ENCODE measurements around the gene PPFIA4. TPM values are rescaled to one million over a fixed set of nuclear protein-coding genes. Genes with fewer than 3 reads are reported as not detected.
A peak's percentile ranks its signal among the peaks of the same experiment; 100 is the strongest.

The PPFIA4 gene
- total and polyA plus RNA-seq, 4 donors = 0.30 to 5.1 (median 0.95) TPM

GRCh38 chr1:203065986-203066385 lies 39.7 kb downstream of the PPFIA4 start:
- no peak overlapping the region for H3K4me3 ChIP-seq
- H3K9ac ChIP-seq (ENCODE audit: insufficient read depth in 1 of 2, low read length in 2 of 2) = no peak overlapping the region
- DNase-seq (peak in 2 of 3 donors; percentile 16 to 64), ATAC-seq (ENCODE audit: insufficient read depth, low FRiP score) (no peak)
- WGBS, 2 donors = 65 to 80% methylated on average over 2 of the region's 2 CpGs
- H3K27me3 ChIP-seq (ENCODE audit: control insufficient read depth in 3 of 3, insufficient read depth in 3 of 3, low read length in 2 of 3) = no peaks in the 10 kb centered on the region
- no peaks in the 10 kb centered on the region for H3K36me3 ChIP-seq (ENCODE audit: control insufficient read depth in 4 of 4, insufficient read depth in 4 of 4, low read length in 4 of 4)
- H3K4me1 ChIP-seq (ENCODE audit: control insufficient read depth in 5 of 5, insufficient read depth in 5 of 5, low read length in 5 of 5) = peaks cover 0 to 27% (median 9%) of the 10 kb centered on the region in 5 donors
- no peak overlapping the region for H3K27ac ChIP-seq (ENCODE audit: low read depth in 1 of 2, low read length in 1 of 2)
- TF ChIP-seq CTCF (IDR thresholded peaks at IDR 0.05; ENCODE audit: control extremely low read depth, extremely low read depth) = no peak
- no peaks in the 10 kb centered on the region for H3K9me3 ChIP-seq (ENCODE audit: control insufficient read depth in 4 of 4, insufficient read depth in 3 of 4, low read length in 3 of 4)

- no peak for DNase-seq
- Histone ChIP-seq H3K4me3 (no peak overlapping the region), H3K27me3 (ENCODE audit: control insufficient read depth in 3 of 3, insufficient read depth in 3 of 3, low read length in 2 of 3) (no peaks in the 10 kb centered on the region), H3K9ac (ENCODE audit: insufficient read depth in 1 of 2, low read length in 2 of 2) (no peak overlapping the region), H3K9me3 (ENCODE audit: control insufficient read depth in 4 of 4, insufficient read depth in 3 of 4, low read length in 3 of 4) (no peaks in the 10 kb centered on the region), H3K27ac (ENCODE audit: low read depth in 1 of 2, low read length in 1 of 2) (no peak overlapping the region), H3K36me3 (ENCODE audit: control insufficient read depth in 4 of 4, insufficient read depth in 4 of 4, low read length in 4 of 4) (no peaks in the 10 kb centered on the region), H3K4me1 (ENCODE audit: control insufficient read depth in 5 of 5, insufficient read depth in 5 of 5, low read length in 5 of 5) (peaks cover 0 to 27% (median 9%) of the 10 kb centered on the region in 5 donors)
- no peak for ATAC-seq (ENCODE audit: insufficient read depth, low FRiP score)
- WGBS, 2 donors = 92 to 95% methylated on average over 3 of the region's 3 CpGs
- TF ChIP-seq CTCF (IDR thresholded peaks at IDR 0.05; ENCODE audit: control extremely low read depth, extremely low read depth) = no peak
Measured at GRCh38 chr1:203066965-203067364, 40.7 kb downstream of the PPFIA4 start.

- Histone ChIP-seq H3K4me1 (ENCODE audit: control insufficient read depth in 5 of 5, insufficient read depth in 5 of 5, low read length in 5 of 5) (peaks cover 0 to 27% (median 9%) of the 10 kb centered on the region in 5 donors), H3K4me3 (no peak overlapping the region), H3K9ac (ENCODE audit: insufficient read depth in 1 of 2, low read length in 2 of 2) (peak overlapping the region in 1 of 2 donors; percentile 8), H3K27me3 (ENCODE audit: control insufficient read depth in 3 of 3, insufficient read depth in 3 of 3, low read length in 2 of 3) (peaks cover 0 to 10% (median 4%) of the 10 kb centered on the region in 3 donors), H3K36me3 (ENCODE audit: control insufficient read depth in 4 of 4, insufficient read depth in 4 of 4, low read length in 4 of 4) (no peaks in the 10 kb centered on the region), H3K9me3 (ENCODE audit: control insufficient read depth in 4 of 4, insufficient read depth in 3 of 4, low read length in 3 of 4) (no peaks in the 10 kb centered on the region), H3K27ac (ENCODE audit: low read depth in 1 of 2, low read length in 1 of 2) (peak overlapping the region; percentile 37 to 80)
- TF ChIP-seq CTCF (IDR thresholded peaks at IDR 0.05; ENCODE audit: control extremely low read depth, extremely low read depth) = no peak
- ATAC-seq (ENCODE audit: insufficient read depth, low FRiP score) = peak; percentile 53
- DNase-seq = peak; percentile 74 to 95 (median 93)
- 9 to 18% methylated on average over 4 of the region's 4 CpGs for WGBS, 2 donors
Measured at GRCh38 chr1:203069030-203069747, 42.9 kb downstream of the PPFIA4 start.
